Mononuclear cell (primary cell): ENCODE data around the gene MYO18A. TPM values are rescaled to one million over a fixed set of nuclear protein-coding genes. Genes with fewer than 3 reads are reported as not detected.
"Not testable (repeated sequence)": the region's sequence is repeated elsewhere in the genome, so short reads cannot be mapped to it uniquely, and the experiment has no call there.

ENCODE experiments used
- H3K27me3 ChIP-seq: 2 replicates; pipeline ENCODE4 v1.6.0; 2011; ENCODE audit warnings: low read length, control low read depth; ENCODE audit not compliant: insufficient read depth
- H3K4me1 ChIP-seq: 2 replicates; pipeline ENCODE4 v1.5.1; 2011; ENCODE audit warnings: mild to moderate bottlenecking, low read length, control low read depth; ENCODE audit not compliant: insufficient read depth
- H3K4me3 ChIP-seq: 2 replicates; pipeline ENCODE4 v1.5.1; 2011; ENCODE audit warnings: mild to moderate bottlenecking, low read length, moderate library complexity
- H3K9me3 ChIP-seq: 2 replicates; pipeline ENCODE4 v1.5.1; 2011; ENCODE audit warnings: low read depth, mild to moderate bottlenecking, control low read depth, low read length
- total RNA-seq: library from RNA; depleted of rRNA; stranded (reverse); fragments of >200 nt; gene quantifications from one replicate; pipeline ENCODE4 v1.2.3, GENCODE V29; 2012

Gene MYO18A
- total RNA-seq, 1 donor = 40.1 TPM

- Histone ChIP-seq H3K4me1 (peaks cover 33% of the 10 kb centered on the region), H3K9me3 (no peaks in the 10 kb centered on the region), H3K4me3 (no peak overlapping the region), H3K27me3 (no peaks in the 10 kb centered on the region)
These were observed 2.1 kb downstream of the MYO18A start for GRCh38 chr17:29177871-29178749.

- H3K4me3 ChIP-seq = no peak overlapping the region
- peaks cover 33% of the 10 kb centered on the region for H3K4me1 ChIP-seq
- no peaks in the 10 kb centered on the region for H3K9me3 ChIP-seq
- H3K27me3 ChIP-seq = no peaks in the 10 kb centered on the region
These were observed 2.7 kb downstream of the MYO18A start for GRCh38 chr17:29177541-29177870.

- H3K27me3 ChIP-seq = no peaks in the 10 kb centered on the region
- H3K4me3 ChIP-seq = peak overlapping the region; percentile 44
- H3K9me3 ChIP-seq = no peaks in the 10 kb centered on the region
- H3K4me1 ChIP-seq = peaks cover 33% of the 10 kb centered on the region
These were observed 3.4 kb downstream of the MYO18A start for GRCh38 chr17:29176558-29177351.

- no peaks in the 10 kb centered on the region for H3K9me3 ChIP-seq
- peaks cover 20% of the 10 kb centered on the region for H3K4me1 ChIP-seq
- H3K27me3 ChIP-seq = no peaks in the 10 kb centered on the region
- H3K4me3 ChIP-seq = no peak overlapping the region
These were observed 4.8 kb downstream of the MYO18A start for GRCh38 chr17:29175349-29175748.

GRCh38 chr17:29172589-29172988 lies 7.6 kb downstream of the MYO18A start:
- Histone ChIP-seq H3K27me3 (no peaks in the 10 kb centered on the region), H3K4me3 (no peak overlapping the region), H3K9me3 (no peaks in the 10 kb centered on the region), H3K4me1 (peaks cover 14% of the 10 kb centered on the region)

- H3K4me3 ChIP-seq = no peak overlapping the region
- H3K4me1 ChIP-seq = no peaks in the 10 kb centered on the region
- H3K27me3 ChIP-seq = no peaks in the 10 kb centered on the region
- no peaks in the 10 kb centered on the region for H3K9me3 ChIP-seq
These were observed 9.5 kb downstream of the MYO18A start for GRCh38 chr17:29170682-29171081.

- H3K4me3 ChIP-seq = no peak overlapping the region
- H3K9me3 ChIP-seq = no peaks in the 10 kb centered on the region
- no peaks in the 10 kb centered on the region for H3K27me3 ChIP-seq
- no peaks in the 10 kb centered on the region for H3K4me1 ChIP-seq
These were observed 10.2 kb downstream of the MYO18A start for GRCh38 chr17:29169806-29170591.

- not testable (repeated sequence) for H3K4me1 ChIP-seq, H3K27me3 ChIP-seq, H3K9me3 ChIP-seq, H3K4me3 ChIP-seq
These were observed 11.5 kb downstream of the MYO18A start for GRCh38 chr17:29168759-29169126.

GRCh38 chr17:29168079-29168758 lies 12.0 kb downstream of the MYO18A start:
- no peak overlapping the region for H3K4me3 ChIP-seq
- no peaks in the 10 kb centered on the region for H3K4me1 ChIP-seq
- no peaks in the 10 kb centered on the region for H3K9me3 ChIP-seq
- no peaks in the 10 kb centered on the region for H3K27me3 ChIP-seq

GRCh38 chr17:29167393-29168078 lies 12.7 kb downstream of the MYO18A start:
- Histone ChIP-seq H3K27me3 (no peaks in the 10 kb centered on the region), H3K4me1 (no peaks in the 10 kb centered on the region), H3K9me3 (no peaks in the 10 kb centered on the region), H3K4me3 (no peak overlapping the region)

- Histone ChIP-seq H3K27me3 (no peaks in the 10 kb centered on the region), H3K9me3 (no peaks in the 10 kb centered on the region), H3K4me3 (no peak overlapping the region), H3K4me1 (no peaks in the 10 kb centered on the region)
These were observed 13.7 kb downstream of the MYO18A start for GRCh38 chr17:29166507-29166887.

GRCh38 chr17:29165800-29166506 lies 14.2 kb downstream of the MYO18A start:
- H3K9me3 ChIP-seq = no peaks in the 10 kb centered on the region
- no peaks in the 10 kb centered on the region for H3K27me3 ChIP-seq
- no peak overlapping the region for H3K4me3 ChIP-seq
- H3K4me1 ChIP-seq = no peaks in the 10 kb centered on the region

- Histone ChIP-seq H3K4me3 (no peak overlapping the region), H3K27me3 (no peaks in the 10 kb centered on the region), H3K4me1 (no peaks in the 10 kb centered on the region), H3K9me3 (no peaks in the 10 kb centered on the region)
These were observed 14.9 kb downstream of the MYO18A start for GRCh38 chr17:29165261-29165660.

GRCh38 chr17:29163563-29163962 lies 16.6 kb downstream of the MYO18A start:
- H3K9me3 ChIP-seq = no peaks in the 10 kb centered on the region
- H3K4me3 ChIP-seq = no peak overlapping the region
- no peaks in the 10 kb centered on the region for H3K27me3 ChIP-seq
- H3K4me1 ChIP-seq = peaks cover 6% of the 10 kb centered on the region
